SJCRH30 (cell line): ENCODE results near the gene TEAD1. TPM values are rescaled to one million over a fixed set of nuclear protein-coding genes. Genes with fewer than 3 reads are reported as not detected.
A peak's percentile ranks its signal among the peaks of the same experiment; 100 is the strongest.

ENCODE experiments used
- DNase-seq, 2 experiments: peaks; one replicate each; pipeline ENCODE4 v3.0.0-alpha.2; 2015 to 2020
- H3K27ac ChIP-seq: fragments of 250-450 bp; sonication (Bioruptor Pico); 2 replicates; pipeline ENCODE4 v1.5.1; 2020; ENCODE audit warnings: mild to moderate bottlenecking, moderate library complexity
- H3K27me3 ChIP-seq: fragments of 250-450 bp; sonication (Bioruptor Pico); 2 replicates; pipeline ENCODE4 v1.5.1; 2020; ENCODE audit warnings: mild to moderate bottlenecking, moderate library complexity
- H3K36me3 ChIP-seq: fragments of 250-450 bp; sonication (Bioruptor Pico); 2 replicates; pipeline ENCODE4 v1.5.1; 2020; ENCODE audit warnings: mild to moderate bottlenecking, moderate library complexity
- H3K4me1 ChIP-seq: fragments of 250-450 bp; sonication (Bioruptor Pico); 2 replicates; pipeline ENCODE4 v1.5.1; 2020; ENCODE audit warnings: mild to moderate bottlenecking, moderate library complexity
- H3K4me3 ChIP-seq: fragments of 250-450 bp; sonication (Bioruptor Pico); 2 replicates; pipeline ENCODE4 v1.5.1; 2020; ENCODE audit warnings: mild to moderate bottlenecking, moderate library complexity
- H3K9me3 ChIP-seq: fragments of 250-450 bp; sonication (Bioruptor Pico); replicated peaks from 2 replicates; pipeline ENCODE4 v1.5.1; 2020; ENCODE audit warnings: mild to moderate bottlenecking, moderate library complexity
- total RNA-seq: library from RNA; depleted of rRNA; stranded (reverse); fragments of >200 nt; shearing (Covaris generic); gene quantifications from 2 replicates; pipeline ENCODE4 v1.2.3, GENCODE V29; 2014; rRNA removed

TEAD1 gene
- total RNA-seq = 80.2 and 84.4 TPM in 2 replicates

DNA sequence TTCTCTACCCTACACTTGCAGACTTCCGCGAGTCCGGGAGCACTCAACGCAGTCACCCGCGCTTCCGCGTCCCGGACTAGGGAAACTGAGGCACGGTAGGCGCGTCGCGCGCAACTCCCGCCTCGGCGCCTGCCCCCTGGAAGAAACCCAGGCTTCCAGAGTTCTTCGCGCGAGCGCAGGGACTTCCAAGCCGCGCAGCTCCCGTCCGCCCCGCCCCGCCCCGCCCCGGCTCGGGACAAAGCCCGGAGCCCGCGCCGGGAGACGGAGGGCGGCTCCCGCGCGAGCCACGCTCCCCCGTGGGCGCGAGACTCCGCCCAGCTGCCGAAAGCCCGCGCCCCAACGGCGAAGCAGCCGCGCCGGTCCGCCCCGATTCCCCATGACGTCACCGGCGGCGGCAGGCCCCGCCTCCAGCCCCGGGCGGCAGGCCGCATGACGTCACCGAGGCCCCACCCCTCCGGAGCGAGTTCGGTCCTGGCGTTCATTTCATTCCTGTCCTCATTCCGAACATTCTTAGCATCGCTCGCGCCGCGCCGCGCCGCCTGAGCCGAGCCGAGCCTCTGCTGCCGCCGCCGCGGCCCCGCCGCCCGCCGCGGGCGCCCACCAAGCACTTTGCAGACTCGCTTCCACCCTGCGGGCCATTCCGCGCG is at the start of gene TEAD1:
TEAD1 (plus strand) TSS at position 498 of the 647 bp plus-strand sequence.
- Histone ChIP-seq H3K4me1 (peaks cover 11% of the 10 kb centered on the region), H3K36me3 (peaks cover 3% of the 10 kb centered on the region; the same call in 1 of the 2 replicates), H3K27ac (peak within 1 kb of the TSS; percentile 73), H3K4me3 (peak within 1 kb of the TSS; percentile 70), H3K27me3 (no peaks in the 10 kb centered on the region), H3K9me3 (no peaks in the 10 kb centered on the region)
- peak; percentile 96 to 97 for DNase-seq

DNA sequence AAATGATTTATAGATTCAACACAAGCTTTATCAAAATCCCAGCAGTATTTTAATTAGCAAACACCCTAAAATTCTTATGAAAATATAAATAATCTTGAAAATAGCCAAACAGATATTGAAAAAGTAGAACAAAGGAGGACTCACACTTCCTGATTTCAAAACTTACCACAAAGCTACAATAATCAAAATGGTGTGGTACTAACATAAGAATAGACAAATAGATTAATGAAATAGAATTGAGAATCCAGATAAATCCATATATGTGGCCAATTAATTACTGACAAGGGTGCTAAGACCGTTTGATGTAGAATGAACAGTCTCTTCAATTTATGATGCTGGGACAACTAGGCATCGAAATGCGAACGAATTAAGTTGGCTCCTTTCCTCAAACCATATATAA is 49.6 kb upstream of the TEAD1 start:
- H3K4me3 ChIP-seq = no peak overlapping the region
- no peaks in the 10 kb centered on the region; the same call in 1 of the 2 replicates for H3K9me3 ChIP-seq
- no peak for DNase-seq
- H3K27ac ChIP-seq = no peak overlapping the region
- H3K27me3 ChIP-seq = no peaks in the 10 kb centered on the region
- H3K4me1 ChIP-seq = 0 out of 2 replicates have a peak, but pooled peaks cover 5% of the 10 kb centered on the region
- H3K36me3 ChIP-seq = no peaks in the 10 kb centered on the region

DNA sequence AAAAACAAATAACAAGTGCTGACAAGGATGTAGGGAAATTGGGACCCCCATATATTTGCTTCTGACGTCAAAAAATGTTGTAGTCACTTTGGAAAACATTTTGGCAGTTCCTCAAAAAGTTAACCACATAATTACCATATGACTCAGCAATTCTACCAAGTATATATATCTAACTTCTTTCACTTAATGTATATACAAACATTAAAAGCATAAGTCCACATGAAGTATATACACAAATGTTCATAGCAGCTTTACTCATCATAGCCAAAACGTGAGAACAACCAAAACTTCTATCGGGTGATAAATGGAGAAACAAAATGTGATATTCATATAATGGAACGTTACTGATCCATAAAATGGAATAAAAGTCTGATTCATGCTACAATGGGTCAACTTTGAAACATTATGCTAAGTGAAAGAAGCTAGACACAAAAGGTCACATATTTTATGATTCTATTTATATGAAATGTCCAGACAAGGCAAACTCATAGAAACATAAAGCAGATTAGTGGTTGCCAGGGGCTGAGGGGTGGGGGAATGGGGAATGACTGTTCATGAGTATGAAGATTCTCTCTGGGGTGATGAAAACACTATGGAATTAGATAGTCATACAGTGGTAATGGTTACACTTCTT is 48.7 kb upstream of the TEAD1 start:
- H3K4me1 ChIP-seq = 0 out of 2 replicates have a peak, but pooled peaks cover 5% of the 10 kb centered on the region
- no peaks in the 10 kb centered on the region; the same call in 1 of the 2 replicates for H3K9me3 ChIP-seq
- no peaks in the 10 kb centered on the region for H3K36me3 ChIP-seq
- no peak overlapping the region for H3K4me3 ChIP-seq
- no peak overlapping the region for H3K27ac ChIP-seq
- no peaks in the 10 kb centered on the region for H3K27me3 ChIP-seq
- no peak for DNase-seq

DNA sequence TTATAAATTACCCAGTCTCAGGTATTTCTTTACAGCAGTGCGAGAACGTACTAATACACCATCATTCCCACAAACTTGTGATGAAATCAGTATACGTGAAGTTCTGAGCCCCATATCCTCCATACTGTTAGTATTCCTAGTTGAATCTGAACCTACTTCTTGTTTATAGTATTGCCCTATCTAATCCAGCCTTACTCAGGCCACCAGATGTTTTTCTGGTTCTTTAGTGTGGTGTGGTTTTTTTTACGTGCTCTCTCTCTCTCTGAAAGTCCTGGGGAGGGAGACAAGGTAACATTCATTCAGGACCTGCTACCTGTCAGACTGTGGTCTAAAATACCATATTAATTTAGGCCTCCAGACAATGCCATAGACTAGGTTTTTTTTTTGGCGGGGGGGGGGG is 47.6 kb upstream of the TEAD1 start:
- DNase-seq = no peak
- 0 out of 2 replicates have a peak, but pooled peaks cover 5% of the 10 kb centered on the region for H3K4me1 ChIP-seq
- no peaks in the 10 kb centered on the region for H3K36me3 ChIP-seq
- H3K27me3 ChIP-seq = no peaks in the 10 kb centered on the region
- no peak overlapping the region for H3K4me3 ChIP-seq
- no peaks in the 10 kb centered on the region; the same call in 1 of the 2 replicates for H3K9me3 ChIP-seq
- H3K27ac ChIP-seq = no peak overlapping the region

DNA sequence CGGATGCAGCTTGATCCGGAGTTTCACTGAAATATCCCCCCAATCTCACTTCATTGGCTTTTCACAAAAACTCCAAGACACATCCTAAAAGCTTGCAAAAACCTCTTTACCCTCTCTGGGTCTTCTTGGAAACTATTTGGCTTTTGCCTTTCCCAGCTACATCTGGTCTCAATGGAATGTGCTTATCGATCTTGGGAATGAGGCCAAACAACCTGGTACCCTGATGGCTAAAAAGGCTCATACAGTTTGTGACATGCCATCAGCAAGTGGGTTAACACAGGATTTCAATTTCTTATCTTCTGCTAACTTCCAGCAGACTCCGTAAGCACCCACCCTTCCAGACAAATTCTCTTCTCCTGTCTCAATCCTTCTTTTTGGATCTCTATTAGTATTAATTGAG is 45.9 kb upstream of the TEAD1 start:
- Histone ChIP-seq H3K27me3 (no peaks in the 10 kb centered on the region), H3K9me3 (no peaks in the 10 kb centered on the region; the same call in 1 of the 2 replicates), H3K4me3 (no peak overlapping the region), H3K4me1 (0 out of 2 replicates have a peak, but pooled peaks cover 5% of the 10 kb centered on the region), H3K36me3 (no peaks in the 10 kb centered on the region), H3K27ac (no peak overlapping the region)
- no peak for DNase-seq

DNA sequence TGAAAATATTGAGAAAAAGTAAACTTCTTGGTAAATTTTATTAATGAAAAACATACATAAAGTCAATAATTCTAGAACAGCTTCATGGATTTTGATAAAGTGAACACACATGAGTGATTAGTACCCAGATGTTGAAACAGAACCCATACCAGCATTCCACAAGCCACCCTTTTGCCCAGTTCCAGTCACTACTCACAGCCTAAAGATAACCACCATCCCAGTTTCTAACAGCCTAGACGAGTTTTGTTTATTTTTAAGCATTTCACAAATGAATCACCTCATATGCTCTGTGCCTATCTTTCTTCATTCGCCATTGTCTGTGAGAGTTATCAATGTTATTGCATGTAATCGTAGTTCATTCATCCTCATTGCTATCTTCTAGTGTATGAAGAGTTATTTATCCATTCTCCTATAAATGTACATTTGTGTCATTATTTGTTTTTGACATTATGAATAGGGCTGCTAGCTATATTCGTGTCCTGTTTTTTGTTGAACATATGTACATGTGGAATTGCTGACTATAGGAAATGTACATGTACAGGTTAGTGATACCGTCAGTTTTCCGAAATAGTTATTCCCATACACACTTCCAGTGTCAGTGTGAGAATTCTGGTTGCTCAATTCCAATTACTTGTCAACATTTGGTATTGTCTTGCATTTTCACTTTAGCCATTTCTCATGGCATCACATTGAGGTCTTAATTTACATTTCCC is 44.5 kb upstream of the TEAD1 start:
- DNase-seq = no peak

DNA sequence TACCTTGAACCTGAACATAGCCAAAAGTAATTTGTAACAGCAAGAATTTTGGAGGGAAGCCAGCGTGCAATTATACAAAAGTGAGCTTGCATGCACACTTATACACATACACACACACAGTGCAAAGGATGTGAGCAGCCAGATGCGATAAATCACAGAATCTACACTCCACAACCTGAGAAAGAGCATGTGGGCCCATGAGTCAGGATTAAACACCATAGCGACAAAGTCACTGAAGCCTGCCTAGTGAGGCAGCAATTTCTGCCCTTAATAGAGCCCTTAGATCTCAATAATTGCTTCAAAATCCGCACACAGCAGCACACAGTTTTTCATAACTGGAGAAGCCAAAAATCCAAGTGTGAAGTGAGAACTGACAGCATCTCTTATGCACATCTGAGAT is 42.6 kb upstream of the TEAD1 start:
- Histone ChIP-seq H3K27ac (no peak overlapping the region), H3K4me3 (no peak overlapping the region), H3K27me3 (no peaks in the 10 kb centered on the region), H3K9me3 (no peaks in the 10 kb centered on the region), H3K4me1 (no peaks in the 10 kb centered on the region), H3K36me3 (no peaks in the 10 kb centered on the region)
- no peak for DNase-seq

More for the DNA sequence above, 44.5 kb upstream of the TEAD1 start:
- H3K4me3 ChIP-seq = no peak overlapping the region
- H3K9me3 ChIP-seq = no peaks in the 10 kb centered on the region
- H3K27me3 ChIP-seq = no peaks in the 10 kb centered on the region
- 0 out of 2 replicates have a peak, but pooled peaks cover 5% of the 10 kb centered on the region for H3K4me1 ChIP-seq
- no peaks in the 10 kb centered on the region for H3K36me3 ChIP-seq
- no peak overlapping the region for H3K27ac ChIP-seq

DNA sequence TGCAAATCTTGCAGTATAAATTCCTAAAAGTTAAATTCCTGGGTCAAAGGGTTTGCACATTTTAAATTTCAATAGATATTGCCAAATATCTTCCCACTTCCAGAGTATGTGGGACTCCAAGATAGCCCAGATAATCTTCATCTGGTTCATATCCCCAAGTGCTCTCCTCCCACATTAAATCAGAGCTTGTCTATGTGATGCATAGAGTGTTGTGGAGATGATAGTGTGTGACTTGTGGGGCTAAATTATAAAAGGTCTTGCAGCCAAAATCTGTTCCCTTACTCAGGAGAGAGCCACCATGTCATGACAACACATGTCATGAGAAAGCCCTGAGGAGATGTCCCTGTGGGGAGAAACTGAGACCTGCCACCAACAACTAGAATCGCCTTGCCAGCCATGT is 39.9 kb upstream of the TEAD1 start:
- H3K4me1 ChIP-seq = no peaks in the 10 kb centered on the region
- no peak overlapping the region for H3K27ac ChIP-seq
- no peaks in the 10 kb centered on the region for H3K9me3 ChIP-seq
- no peaks in the 10 kb centered on the region for H3K27me3 ChIP-seq
- DNase-seq = no peak
- no peaks in the 10 kb centered on the region for H3K36me3 ChIP-seq
- no peak overlapping the region for H3K4me3 ChIP-seq

DNA sequence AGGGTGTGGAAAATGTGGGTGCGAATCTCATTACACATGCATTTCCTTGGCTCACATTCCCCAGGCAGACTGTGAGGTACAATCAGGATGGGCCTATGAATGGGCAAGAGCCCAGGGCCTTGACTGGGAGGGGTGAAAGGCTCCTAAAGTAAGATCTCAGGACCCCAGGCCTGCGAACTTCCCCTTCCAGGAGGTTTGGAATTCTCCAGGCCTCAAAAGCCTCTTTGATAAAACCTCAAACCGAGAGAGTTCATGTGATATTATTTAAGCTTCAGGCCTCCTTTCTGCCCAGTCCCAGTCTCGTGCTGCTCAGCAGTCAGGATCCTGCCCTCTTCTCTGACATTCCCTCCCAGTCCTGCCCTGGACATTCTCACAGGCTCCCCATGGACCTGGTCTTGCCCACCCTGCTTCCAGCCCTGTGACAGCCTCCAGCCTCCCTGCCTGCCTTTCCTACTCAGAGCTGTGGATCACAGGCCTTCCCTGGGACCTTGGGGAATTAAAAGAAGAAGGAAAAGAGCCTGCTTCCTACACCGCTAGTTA is 37.3 kb upstream of the TEAD1 start:
- Histone ChIP-seq H3K4me1 (no peaks in the 10 kb centered on the region), H3K36me3 (no peaks in the 10 kb centered on the region), H3K27ac (no peak overlapping the region), H3K4me3 (no peak overlapping the region), H3K27me3 (no peaks in the 10 kb centered on the region), H3K9me3 (0 out of 2 replicates have a peak, but pooled peaks cover 2% of the 10 kb centered on the region)
- DNase-seq = no peak

DNA sequence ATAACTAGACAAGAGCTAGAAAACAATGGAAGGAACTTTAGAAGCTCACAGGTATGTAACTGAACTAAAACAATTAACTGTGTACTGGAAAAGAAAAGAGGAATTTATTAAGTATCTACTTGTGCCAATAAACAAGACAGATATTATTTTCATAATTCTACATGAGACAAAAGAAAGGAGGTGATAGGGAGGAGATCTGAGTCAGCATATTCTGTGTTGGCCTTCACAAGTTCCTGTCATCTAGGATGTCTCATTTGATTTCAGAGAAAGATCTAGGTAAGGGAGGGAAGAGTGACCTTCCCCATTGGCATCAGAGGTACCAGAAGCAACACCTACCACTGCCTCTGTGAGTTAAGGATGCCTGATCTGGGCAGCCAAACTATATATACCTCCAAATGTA is 34.8 kb upstream of the TEAD1 start:
- Histone ChIP-seq H3K9me3 (0 out of 2 replicates have a peak, but pooled peaks cover 2% of the 10 kb centered on the region), H3K36me3 (no peaks in the 10 kb centered on the region), H3K27me3 (no peaks in the 10 kb centered on the region), H3K4me1 (no peaks in the 10 kb centered on the region), H3K4me3 (no peak overlapping the region), H3K27ac (no peak overlapping the region)
- DNase-seq = no peak

DNA sequence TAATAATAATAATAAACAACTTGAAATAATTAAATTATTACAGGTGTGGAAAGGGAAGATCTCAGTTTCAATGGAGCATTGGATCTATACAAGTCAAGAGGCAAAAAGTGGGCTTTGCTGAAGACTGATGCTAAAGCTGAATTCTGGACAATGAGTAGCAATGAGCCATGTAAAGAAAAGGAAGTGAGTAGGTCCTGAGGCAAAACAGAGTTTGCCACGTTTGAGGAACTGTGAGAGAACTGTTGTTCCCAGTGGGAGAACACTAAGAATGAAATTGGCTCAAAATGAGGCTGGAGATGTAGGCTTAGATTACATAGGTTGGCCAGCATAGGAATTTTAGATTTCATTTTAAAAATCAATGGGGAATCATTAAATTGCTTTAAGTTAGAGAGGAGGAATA is 33.9 kb upstream of the TEAD1 start:
- no peak overlapping the region for H3K27ac ChIP-seq
- H3K4me3 ChIP-seq = no peak overlapping the region
- no peaks in the 10 kb centered on the region for H3K4me1 ChIP-seq
- H3K9me3 ChIP-seq = 0 out of 2 replicates have a peak, but pooled peaks cover 2% of the 10 kb centered on the region
- H3K27me3 ChIP-seq = no peaks in the 10 kb centered on the region
- DNase-seq = no peak
- H3K36me3 ChIP-seq = no peaks in the 10 kb centered on the region

DNA sequence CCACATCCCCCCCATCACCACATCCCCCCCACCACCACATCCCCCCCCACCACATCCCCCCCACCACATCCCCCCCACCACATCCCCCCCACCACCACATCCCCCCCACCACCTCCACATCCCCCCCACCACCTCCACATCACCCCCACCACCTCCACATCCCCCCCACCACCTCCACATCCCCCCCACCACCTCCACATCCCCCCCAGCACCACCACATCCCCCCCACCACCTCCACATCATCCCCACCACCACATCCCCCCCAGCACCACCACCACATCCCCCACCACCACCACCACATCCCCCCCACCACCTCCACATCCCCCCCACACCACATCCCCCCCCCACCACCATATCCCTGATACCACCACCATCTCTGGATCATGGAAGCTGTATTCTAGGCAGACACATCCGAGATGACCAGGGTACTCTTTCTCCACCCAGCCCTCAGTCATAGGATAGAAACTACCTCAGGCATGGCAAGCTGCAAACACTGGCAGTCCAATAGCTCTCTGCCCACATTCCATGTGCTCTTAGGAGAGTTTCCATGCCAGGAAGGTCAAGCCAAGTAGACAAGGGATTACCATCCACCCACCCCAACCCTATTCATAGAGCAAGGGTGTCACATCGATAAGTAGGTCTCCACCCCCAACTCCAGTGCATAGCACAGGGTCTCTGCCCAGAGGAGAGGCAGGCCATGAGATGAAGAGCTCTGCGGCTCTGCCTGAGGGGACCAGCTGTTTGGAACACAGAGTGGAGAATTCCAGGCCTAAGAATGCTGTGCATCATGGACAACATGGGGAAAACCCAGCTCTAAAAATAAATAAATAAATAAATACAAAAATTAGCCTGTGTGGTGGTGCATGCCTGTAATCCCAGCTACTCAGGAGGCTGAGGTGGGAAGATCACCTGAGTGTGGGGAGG is 33.0 kb upstream of the TEAD1 start:
- no peaks in the 10 kb centered on the region for H3K27me3 ChIP-seq
- H3K27ac ChIP-seq = no peak overlapping the region
- no peaks in the 10 kb centered on the region for H3K36me3 ChIP-seq
- no peak for DNase-seq
- H3K4me3 ChIP-seq = no peak overlapping the region
- H3K9me3 ChIP-seq = 0 out of 2 replicates have a peak, but pooled peaks cover 2% of the 10 kb centered on the region
- H3K4me1 ChIP-seq = no peaks in the 10 kb centered on the region

DNA sequence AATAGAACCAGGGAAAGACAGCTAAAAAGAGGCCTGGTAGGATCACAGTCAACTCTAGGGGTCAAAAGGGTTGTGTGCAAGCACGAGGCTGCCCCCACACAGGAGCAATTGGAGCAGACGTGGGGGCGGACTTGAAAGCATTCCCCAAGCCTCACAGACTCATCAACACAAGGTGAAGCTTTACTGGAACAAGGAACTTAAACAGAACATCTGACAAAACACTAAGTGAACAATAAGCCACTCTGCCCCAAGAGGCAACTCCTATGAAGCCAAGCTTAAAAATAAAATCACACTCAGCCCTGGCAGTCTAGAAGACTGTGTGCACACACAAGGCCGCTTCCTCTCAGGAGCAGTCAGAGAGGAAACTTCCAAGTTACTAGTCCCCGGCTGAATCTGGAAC is 32.2 kb upstream of the TEAD1 start:
- Histone ChIP-seq H3K4me3 (no peak overlapping the region), H3K27me3 (no peaks in the 10 kb centered on the region), H3K4me1 (no peaks in the 10 kb centered on the region), H3K36me3 (no peaks in the 10 kb centered on the region), H3K27ac (no peak overlapping the region), H3K9me3 (0 out of 2 replicates have a peak, but pooled peaks cover 2% of the 10 kb centered on the region)
- peak in 1 of 2 experiments; percentile 18 for DNase-seq
